Measurements from ENCODE around the gene GAREM1.
"Not testable (repeated sequence)": the region's sequence is repeated elsewhere in the genome, so short reads cannot be mapped to it uniquely, and the experiment has no call there.

GAREM1 gene

DNA sequence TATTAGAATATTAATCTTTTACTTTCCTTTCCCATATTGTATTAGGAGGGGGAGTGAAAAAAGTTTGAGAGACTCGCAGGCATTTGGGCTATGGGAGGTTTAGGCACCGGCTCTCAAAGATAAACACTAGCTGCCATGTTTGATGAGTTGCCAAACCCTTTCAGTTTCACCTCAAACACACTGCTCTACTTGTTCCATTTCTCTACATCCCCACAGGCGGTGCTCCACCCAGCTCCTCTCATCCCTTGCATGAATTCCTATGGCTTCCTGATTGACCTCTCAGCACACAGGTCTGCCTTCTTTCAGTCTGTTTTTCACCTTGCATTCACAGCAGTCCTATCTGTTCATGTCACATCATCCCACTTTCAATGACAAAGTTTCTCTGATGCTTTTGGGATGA is 215.1 kb downstream of the GAREM1 start:
- no peak for DNase-seq (ENCODE audit: low read depth)

DNA sequence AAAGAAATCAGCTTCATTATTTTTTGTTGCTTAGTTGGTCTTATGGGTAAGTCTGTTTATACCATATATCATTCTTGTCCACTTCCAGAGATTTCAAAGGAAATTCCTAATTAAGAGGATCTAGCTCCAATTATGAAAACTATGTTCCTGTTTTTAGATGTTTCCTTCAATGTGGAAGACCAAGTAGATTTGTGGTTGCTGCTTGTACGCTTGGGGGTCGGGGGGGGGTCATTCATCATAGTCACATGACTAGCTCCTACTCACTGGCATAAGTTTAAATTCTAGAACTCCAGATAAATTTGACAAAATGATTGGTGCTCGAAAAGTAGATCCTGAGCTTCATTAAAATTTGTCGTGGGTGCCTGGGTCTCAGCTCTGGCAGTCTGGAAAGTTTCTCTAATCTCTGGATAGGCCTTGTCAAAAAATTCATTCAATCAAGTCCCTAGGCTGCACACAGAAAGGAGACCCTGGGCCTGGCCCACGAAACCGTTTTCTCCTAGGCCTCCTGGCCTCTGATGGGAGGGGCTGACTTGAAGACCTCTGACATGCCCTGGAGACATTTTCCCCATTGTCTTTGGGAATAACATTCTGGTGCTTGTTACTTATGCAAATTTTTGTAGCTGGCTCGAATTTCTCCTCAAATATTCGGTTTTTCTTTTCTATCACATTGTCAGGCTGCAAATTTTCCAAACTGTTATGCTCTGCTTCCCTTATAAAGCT is 218.4 kb downstream of the GAREM1 start:
- DNase-seq (ENCODE audit: low read depth), result no peak

DNA sequence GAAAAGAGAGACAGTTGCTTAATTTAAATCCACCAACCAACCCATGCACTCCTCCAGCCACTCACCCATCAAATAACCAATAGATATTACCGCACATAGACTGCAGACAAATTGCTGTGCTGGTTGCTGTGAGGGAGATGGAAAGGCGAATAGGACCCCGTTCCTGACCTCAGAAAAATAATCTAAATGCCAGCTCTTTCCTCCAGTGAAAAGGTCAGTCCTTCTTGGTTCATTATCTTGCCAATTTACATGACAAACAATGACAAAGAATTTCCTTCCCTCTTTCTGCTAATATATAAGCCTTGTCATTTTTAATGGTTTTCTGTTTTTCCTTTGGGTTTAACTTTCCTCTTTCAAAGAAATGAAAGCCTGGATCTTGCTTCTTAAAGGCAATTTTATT is 219.2 kb downstream of the GAREM1 start:
- DNase-seq (ENCODE audit: low read depth), result no peak

DNA sequence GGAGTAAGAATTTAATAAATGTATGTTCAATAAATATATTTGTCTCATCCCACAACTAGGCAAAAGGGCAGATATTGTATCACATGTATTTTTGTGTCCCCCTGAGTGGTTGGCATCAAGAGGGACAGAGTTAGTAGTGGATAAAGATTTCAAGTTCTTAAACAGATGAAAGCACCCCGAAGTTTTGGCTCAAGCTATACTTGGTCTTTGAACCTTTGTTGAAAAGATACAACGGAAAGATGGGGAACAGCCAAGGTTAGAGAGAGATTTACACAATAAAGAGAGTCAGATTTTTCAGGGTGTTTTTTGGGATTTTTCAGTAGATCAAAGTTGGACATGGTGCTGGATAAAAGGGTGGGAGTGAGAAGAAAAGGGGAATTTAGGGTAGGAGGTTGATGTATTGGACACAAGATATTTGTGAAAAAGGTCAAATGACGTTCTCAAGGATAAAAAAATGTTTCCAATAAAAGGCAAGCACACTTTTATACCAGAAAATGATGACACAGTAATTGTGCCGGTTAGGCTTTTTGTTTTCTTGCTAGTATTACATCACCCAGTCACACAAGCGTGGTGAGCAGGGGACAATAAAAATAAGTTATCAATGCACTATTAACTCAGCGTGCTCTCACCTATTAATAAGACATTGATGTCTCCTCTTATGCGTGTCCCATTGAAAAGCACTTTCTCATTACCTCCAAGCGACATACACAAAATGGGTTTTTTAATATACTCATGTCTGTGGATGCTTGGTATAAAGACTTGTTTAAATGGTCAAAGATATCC is 221.3 kb downstream of the GAREM1 start:
- no peak for DNase-seq (ENCODE audit: low read depth)

DNA sequence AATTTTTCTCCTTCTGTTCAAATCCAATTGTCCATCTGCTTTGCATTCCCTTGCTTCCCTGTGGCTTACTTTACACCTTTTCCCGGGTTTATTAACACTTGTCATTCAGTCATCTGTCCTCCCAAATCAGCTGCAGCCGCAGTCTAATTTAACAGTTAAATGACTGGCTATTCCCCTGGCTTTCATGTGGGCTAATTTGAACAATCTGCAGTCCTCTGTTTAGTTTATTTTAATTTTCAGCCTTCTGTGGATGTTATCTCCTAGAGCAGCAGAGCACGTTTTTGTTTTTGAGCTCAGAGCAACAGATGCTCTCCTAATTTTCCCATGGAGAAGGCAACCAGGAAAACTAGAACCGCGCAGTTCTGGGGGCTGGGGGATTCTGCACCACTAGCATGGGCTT is 225.8 kb downstream of the GAREM1 start:
- no peak for DNase-seq (ENCODE audit: low read depth)

DNA sequence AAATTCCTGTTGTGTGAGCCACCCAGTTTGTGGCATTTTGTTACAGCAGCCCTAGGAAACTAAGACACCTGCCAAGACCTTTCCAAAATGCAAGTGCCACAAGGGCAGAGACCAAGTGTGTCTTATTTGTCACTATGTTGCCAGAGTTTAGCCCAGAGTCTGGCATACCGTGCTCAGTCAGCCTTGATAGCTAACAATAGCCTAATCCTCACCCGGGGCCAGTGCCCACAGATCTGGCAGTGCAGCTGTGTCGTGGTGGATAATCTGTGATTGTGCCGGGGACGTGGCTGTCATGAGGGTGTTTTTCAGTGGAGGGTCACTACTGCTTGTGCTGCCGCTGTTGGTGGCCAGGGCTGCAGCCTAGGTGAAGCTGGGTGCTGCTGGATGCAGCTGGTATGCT is 227.3 kb downstream of the GAREM1 start:
- no peak for DNase-seq (ENCODE audit: low read depth)

DNA sequence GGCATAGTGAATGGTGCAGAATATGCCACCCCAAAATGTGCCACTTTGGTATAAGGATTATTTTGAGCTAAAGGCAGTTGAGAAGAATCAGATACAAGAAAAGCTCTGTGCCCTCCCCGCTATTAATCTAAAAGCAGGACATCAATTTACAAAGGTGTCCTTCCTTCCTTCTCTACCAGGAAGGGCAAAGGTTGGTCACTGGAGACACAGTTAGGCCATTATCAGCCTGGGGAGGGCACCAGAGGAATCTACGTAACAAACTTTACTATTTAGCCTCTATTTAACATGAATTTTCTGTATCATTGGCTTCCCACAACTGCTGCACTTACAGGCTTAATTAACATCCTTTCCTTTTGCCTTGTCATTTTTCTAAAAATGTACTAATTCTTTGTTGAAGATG is 228.3 kb downstream of the GAREM1 start:
- no peak for DNase-seq (ENCODE audit: low read depth)

DNA sequence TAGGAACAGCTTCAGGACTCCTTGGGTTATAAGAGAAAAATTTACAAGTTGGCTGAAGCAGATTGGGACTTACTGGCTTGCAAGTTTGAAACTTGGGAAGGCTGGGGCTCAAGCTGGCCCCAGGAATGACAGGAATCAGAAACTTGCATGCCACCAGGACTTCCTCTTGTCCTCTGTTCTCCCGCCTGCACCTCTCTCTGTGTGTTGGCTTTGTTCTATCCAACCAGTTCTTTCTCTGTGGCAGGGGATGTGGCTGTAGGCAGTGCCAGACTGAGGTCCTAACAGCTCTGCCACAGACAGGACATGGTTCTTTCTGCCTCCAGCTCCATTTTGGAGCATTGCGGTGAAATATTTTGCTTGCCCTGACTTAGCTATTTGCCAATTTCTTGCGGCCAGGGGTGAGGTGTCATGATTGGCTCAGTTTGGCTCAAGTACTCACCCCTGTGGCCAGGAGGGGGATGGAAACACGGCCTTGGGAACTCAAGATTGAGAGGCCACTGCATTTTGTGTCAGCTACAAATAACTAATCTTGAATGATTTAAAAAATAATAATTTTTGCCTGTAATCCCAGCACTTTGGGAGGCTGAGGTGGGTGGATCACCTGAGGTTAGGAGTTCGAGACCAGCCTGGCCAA is 231.9 kb downstream of the GAREM1 start:
- no peak for DNase-seq (ENCODE audit: low read depth)

DNA sequence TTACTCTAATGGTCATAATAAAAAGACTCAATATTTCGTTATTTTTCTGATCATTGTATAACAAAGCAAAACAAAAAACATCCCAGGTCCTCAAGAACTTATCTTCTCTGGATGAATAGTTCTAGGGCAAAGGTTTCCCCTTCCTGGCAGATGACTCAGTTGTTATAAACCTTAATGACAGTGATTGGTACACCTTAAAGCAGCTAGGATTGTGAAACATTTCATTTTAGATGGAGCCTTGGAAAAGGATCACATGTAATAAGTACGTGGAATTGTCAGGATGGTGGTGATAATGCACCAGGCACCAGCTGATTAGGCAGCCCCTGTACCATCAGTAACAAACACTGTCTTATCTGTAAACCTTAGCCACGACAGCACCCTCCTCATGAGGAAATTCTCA is 233.6 kb downstream of the GAREM1 start:
- no peak for DNase-seq (ENCODE audit: low read depth)

DNA sequence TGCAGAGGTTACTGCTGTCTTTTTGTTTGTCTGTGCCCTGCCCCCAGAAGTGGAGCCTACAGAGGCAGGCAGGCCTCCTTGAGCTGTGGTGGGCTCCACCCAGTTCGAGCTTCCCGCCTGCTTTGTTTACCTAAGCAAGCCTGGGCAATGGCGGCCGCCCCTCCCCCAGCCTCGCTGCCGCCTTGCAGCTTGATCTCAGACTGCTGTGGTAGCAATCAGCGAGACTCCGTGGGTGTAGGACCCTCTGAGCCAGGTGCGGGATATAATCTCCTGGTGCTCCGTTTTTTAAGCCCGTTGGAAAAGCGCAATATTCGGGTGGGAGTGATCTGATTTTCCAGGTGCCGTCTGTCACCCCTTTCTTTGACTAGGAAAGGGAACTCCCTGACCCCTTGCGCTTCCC is 237.3 kb downstream of the GAREM1 start:
- not testable (repeated sequence) for DNase-seq (ENCODE audit: low read depth)

DNA sequence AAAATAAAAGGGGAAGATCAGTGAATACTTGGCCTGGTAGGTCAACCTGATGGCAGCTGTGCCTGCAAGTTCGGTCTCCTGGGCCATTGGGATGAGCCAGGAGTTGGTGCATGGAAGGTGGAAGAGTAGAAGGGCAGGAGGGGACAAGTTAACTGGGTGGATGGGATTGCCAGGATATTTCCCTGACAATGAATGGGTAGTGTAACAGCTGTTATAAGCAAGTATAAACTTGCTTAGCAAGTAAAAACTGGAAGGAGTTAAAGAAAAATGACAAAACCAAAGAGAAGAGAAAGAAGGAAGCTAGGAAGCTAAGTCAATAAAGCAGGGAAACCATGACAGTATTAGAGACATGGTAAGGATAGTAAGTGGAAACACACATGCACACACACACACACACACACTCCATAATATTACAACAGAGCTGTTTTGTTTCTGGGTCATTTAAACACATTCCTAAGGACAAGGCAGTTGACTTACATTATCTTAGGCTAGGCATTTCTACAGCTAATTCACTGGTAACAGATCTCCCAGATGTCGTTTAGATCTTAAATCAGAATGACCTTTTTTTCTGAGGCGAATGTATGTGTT is 251.2 kb downstream of the GAREM1 start:
- no peak for DNase-seq (ENCODE audit: low read depth)

DNA sequence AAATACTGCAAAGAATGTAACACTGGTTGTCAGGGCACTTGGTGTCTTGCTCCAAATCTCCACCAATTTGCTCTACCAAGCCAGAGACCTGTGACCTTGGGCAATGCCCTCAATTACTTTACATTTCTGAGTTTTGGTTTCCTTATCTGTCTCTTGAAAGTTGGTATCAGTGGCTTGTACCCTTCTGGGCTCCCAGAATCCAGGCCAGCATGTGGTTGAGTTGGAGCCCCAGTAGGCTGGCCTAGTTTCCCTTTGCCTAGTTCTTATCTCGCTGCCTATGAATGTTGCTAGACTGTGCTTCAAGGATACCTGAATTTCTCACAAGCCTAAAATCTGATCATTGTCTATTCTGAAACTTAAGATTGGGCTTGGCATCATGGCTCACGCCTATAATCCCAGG is 254.3 kb downstream of the GAREM1 start:
- no peak for DNase-seq (ENCODE audit: low read depth)

DNA sequence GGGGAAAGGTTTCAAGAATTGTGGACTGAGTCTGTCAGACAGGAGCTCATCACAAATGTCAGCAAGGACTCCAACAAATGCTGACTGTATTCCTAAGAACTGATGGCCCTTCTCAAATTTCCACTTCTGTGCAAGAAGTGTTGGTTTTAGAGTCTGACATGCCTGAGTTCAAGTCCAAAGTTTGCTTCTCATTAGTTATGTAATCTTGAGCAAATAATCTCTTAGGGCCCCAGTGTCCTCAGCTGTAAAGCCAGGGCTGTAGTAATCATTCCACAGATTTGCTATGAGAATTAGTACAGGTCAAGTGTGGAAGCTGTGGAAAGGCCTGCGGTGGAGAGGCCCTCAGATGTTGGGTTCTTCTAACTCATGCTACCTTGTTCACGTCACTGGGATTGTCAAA is 257.0 kb downstream of the GAREM1 start:
- DNase-seq (ENCODE audit: low read depth), result no peak

Measured in HS-5 (cell line).